Right forelimb (tissue), 1 donor: Measurements from ENCODE around the gene RFX1.
A peak's percentile ranks its signal among the peaks of the same experiment; 100 is the strongest.
"Not testable (repeated sequence)": the region's sequence is repeated elsewhere in the genome, so short reads cannot be mapped to it uniquely, and the experiment has no call there.

Experiments used
- DNase-seq: peaks from one replicate; pipeline ENCODE4 v3.0.0-alpha.2; 2018

The RFX1 gene

DNA sequence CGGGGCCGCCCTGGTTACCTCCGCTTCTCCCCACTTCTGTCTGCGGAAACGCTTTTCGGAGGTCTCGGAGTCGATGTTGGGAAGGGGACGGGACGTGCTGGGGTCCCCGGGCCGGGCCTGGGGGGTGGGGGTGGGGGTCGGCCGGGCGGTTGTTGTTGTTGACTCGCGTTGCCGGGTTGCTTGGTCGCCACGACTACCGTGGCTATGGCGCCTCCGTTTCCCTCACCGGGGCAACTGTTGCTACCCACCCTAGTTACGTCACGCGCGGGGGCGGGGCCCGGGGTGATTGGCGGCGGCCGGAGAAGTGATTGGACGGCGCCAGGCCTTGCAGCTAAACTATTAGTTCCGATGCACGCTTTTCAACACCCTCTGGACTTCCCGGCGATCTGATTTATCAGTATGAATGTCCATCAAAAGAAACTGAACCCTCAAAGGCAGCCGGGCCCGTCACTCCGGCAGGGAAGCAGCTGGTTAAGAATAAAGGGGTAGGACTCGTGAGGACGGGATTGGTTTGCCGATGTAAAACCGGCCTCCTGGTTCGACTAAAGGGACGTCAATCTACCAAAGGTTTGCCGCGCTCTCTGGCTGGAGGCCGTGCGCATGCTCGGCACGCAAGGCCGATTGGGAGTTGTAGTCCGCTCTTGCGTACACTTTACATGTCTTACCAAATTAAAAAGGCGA lies at the start of gene RFX1:
TSS of gene RFX1 (minus strand) at position 236 of the 681 bp plus-strand sequence. CDS start 12,477 bp downstream, outside the sequence.
- DNase-seq: peak; percentile 100

DNA sequence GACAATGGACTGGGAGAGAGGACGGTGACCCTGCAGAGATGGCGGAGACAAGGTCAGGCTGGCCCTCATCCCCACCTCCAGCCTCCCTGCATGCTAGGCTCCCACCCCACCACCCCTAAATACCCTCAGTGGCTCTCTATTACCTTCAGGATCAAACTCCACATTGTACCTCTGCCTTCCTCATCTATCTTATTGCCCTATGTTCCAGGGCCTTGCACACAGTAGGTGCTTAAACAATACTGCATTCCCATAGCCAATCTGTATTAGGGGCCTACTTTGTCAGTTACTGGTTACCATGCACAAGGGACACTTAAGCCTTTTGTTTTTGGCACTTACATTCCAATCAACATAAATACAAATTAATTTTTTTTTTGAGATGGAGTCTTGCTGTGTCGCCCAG lies 49.3 kb upstream of the RFX1 start:
- no peak for DNase-seq

DNA sequence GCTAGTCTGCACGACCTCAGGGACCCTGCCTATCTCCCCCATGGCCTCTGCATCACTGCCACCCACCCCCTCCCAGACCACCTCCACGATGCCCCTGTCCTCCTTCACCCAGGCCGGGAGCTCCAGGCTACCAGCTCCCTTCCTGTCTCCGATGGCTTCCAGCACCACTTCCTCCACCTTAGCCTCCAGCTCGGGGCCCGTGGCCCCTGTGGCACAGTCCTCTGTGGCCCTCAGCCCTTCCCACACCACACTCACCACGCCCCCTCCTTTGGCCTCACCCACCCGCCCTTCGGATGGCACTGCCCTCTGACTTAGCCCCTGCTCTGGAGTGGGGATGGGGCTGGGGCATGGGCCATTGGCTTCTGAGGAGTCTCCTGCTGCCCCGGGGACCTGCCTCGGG lies 48.6 kb upstream of the RFX1 start:
- DNase-seq: no peak

DNA sequence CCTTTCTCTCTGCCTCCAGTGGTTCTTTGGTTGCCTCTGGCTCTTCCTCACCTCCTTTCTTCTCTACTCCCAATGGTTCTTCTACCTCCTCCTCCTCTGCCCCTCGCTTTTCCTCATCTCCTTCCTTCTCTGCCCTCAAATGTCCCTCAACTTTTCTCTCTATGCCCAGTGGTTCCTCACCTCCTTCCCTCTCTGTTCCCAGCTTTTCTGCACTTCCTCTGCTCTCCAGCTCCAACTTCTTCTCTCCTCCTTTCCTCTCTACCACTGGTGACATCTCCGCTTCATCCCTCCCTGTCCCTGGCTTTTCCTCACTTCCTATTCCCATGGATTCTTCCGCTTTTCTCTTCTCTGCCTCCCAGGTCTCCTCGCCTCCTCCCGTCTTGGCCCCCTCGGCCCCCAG lies 48.0 kb upstream of the RFX1 start:
- no peak for DNase-seq

GRCh38 chr19:14053500-14053899 lies 47.4 kb upstream of the RFX1 start:
- no peak for DNase-seq

DNA sequence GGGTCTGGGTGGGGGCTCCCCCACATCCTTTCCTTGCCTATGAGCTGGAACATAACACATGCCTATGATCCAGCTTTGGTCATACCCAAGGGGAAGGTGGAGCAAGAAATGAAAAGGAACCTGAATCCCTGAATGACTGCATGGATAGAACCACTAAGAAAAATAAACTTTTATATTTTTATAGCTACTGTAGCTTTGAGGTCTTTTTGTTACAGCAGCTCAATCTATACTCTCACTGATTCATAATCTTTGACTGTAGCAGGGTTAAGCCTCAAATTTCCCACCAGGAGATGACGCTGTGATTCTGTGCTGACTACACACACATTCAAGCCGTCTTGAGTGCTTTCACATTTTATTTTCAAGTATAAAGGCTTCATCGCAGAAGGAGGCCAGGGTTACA lies 46.9 kb upstream of the RFX1 start:
- no peak for DNase-seq

GRCh38 chr19:14052470-14052869 lies 46.4 kb upstream of the RFX1 start:
- DNase-seq: no peak

DNA sequence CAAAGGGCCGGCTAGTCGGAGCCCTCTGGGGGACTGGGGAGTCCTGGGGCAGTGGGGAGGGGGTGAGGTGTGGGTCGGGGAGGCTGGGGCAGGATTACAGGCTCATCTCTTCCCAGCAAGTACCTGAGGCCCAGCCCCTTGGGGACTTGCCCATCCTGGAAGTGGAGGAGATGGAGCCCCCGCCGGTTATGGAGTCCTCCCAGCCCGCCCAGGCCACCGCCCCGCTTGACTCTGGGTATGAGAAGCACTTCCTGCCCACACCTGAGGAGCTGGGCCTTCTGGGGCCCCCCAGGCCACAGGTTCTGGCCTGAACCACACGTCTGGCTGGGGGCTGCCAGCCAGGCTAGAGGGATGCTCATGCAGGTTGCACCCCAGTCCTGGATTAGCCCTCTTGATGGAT lies 45.9 kb upstream of the RFX1 start:
- DNase-seq: no peak

GRCh38 chr19:14050961-14051360 lies 44.8 kb upstream of the RFX1 start:
- not testable (repeated sequence) for DNase-seq

DNA sequence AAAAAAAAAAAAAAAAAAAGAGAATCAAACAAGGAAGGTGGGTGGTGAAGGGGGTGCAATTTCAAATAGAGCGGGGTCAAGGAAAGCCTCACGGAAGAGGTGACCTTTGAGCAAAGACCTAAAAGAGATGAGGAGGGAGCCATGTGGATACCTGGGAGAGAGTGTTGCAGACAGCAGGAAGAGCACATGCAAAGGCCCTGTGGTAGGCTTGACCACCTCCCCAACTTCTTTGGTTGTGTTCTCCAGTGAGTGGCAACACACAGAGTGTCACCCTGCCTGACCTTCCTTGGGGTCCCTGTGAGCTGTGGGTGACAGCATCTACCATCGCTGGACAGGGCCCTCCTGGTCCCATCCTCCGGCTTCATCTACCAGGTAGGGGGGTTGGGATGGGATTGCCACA lies 44.4 kb upstream of the RFX1 start:
- no peak for DNase-seq

- DNase-seq: no peak
Observed at GRCh38 chr19:14048443-14049153, 42.5 kb upstream of the RFX1 start.

GRCh38 chr19:14047866-14048265 lies 41.7 kb upstream of the RFX1 start:
- DNase-seq: not testable (repeated sequence)

DNA sequence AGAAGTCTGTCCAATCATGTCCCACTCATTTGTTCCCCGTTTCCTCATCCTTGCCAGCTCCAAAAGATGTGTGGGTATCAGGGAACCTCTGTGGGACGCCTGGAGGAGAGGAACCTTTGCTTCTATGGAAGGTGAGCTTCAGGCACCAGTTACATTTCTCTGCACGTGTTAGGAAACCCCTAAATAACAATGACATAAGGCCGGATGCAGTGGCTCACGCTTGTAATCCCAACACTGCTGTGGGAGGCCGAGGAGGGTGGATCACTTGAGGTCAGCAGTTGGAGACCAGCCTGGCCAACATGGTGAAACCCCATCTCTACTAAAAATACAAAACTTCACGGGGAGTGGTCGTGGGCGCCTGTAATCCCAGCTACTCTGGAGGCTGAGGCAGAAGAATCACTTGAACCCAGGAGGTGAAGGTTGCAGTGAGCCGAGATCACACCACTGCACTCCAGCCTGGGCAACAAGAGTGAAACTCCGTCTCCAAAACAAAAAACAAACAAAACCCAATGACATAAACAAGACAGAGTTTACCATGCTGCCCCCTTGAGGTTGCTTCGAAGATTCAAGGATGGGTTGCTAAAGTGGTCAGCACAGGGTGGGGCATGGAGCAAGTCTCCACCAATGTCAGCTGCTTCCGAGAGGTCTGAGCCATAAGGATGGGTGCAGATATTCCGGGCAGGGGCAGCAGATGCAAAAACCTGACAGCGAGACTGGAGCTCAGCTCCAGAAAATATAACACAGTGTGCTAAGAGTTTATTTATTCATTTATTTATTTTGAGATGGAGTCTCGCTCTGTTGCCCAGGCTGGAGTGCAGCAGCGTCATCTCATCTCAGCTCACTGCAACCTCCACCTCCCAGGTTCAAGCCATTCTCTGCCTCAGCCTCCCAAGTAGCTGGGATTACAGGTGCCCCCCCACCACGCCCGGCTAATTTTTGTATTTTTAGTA lies 36.8 kb upstream of the RFX1 start:
- DNase-seq: not testable (repeated sequence)

- no peak for DNase-seq
Observed at GRCh38 chr19:14039181-14039580, 33.1 kb upstream of the RFX1 start.

DNA sequence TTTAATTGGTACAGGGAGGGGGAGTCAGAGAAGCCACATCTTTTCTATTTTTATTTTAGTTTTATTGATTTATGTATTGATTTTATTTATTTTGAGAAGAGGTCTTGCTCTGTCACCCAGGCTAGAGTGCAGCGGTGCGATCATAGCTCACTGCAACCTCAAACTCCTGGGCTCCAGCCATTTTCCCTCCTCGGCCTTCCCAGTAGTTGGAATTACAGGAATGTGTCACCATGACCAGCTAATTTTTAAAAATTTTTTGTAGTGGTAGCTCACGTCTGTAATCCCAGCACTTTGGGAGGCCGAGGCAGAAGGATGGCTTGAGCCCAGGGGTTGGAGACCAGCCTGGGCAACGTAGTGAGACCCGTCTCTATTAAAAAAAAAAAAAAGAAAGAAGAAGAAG lies 29.6 kb upstream of the RFX1 start:
- no peak for DNase-seq

DNA sequence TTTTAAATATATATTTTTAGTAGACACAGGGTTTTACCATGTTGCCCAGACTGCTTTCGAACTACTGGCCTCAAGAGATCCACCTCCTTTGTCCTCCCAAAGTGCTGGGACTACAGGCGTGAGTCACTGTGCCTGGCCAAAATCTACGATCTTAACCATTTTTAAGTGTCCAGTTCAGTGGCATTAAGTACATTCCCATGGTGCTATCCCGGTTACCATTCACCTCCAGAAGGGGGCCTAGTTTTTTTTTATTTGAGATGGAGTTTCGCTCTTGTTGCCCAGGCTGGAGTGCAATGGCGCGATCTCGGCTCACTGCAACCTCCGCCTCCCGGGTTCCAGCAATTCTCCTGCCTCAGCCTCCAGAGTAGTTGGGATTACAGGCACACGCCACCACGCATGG lies 29.0 kb upstream of the RFX1 start:
- not testable (repeated sequence) for DNase-seq

DNA sequence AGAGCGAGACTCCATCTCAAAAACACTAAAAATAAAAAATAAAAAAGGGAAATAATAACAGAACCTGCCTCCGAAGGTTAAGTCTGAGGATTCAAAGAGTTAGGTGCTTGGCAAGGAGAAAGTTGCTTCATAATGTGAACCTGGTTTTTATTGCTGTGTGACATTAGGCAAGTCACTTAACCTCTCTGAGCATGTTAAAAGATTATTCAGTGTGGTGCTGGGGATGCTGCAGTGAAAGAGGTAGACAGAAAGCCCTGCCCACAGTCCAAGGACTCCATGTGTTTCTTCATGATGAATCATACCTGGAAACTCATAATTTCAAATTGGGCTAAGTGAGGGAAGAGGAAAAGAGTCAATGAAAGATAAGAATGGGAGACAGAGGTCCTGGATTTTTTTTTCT lies 27.8 kb upstream of the RFX1 start:
- no peak for DNase-seq

DNA sequence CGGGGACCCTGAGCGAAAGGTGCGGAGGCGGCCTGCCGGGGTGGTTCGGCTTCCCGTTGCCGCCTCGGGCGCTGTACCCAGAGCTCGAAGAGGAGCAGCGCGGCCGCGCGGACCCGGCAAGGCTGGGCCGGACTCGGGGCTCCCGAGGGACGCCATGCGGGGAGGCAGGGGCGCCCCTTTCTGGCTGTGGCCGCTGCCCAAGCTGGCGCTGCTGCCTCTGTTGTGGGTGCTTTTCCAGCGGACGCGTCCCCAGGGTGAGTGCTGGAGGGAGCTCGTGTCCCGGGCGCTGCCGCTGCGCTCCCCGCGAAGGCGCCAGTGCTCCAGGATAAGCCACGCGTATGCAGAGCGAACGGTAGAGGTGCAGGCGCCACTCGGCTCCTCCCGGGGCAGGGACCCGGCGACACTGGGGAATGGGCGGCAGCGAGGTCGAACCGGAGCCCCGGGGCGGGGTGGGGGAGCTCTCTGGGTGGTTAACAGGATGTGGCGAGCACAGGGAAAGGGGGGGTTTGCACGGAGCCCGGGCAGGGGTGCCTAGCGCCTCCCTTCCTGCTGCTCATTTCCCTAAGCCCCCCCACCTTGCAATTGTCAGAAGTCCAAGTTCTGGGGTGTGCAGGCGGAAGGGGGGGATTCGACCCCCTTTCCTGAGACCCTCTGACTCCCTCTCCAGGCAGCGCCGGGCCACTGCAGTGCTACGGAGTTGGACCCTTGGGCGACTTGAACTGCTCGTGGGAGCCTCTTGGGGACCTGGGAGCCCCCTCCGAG lies 25.8 kb upstream of the RFX1 start, which contains the start of gene IL27RA:
TSS of gene IL27RA (plus strand) at position 44 of the 762 bp plus-strand sequence. CDS start at position 155, 111 bp downstream.
- peak; percentile 72 for DNase-seq

- DNase-seq: no peak
Observed at GRCh38 chr19:14030997-14031718, 25.0 kb upstream of the RFX1 start.

- DNase-seq: no peak
Observed at GRCh38 chr19:14028901-14029300, 22.8 kb upstream of the RFX1 start.

DNA sequence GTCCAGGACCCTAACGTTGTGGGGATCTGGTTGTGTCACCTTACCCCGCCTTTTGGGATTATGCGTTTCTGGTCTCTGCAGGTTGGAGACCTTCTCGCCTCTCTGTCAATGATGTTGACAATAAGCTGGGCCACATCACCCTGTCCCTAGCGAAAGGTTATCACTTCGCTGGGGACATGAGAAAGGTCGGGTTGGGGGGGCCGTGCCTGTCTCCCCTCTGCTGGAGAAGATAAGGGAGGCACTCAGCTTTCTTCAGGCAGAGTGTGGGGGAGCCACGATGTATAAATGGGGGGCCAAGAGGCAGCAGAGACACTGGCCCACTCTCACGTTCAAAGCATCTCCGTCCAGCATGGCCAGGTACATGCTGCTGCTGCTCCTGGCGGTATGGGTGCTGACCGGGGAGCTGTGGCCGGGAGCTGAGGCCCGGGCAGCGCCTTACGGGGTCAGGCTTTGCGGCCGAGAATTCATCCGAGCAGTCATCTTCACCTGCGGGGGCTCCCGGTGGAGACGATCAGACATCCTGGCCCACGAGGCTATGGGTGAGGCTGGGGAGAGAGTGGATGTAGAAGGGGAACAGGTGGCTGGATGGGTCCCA lies 21.8 kb upstream of the RFX1 start, which contains the start of gene RLN3:
TSS of gene RLN3 (plus strand) at position 293 of the 595 bp plus-strand sequence. CDS start at position 350, 57 bp downstream.
- no peak for DNase-seq
